ENCODE results near the gene RAET1E.
"Not testable (repeated sequence)": the region's sequence is repeated elsewhere in the genome, so short reads cannot be mapped to it uniquely, and the experiment has no call there.

Gene RAET1E

GRCh38 chr6:149940672-149940982, 42.7 kb upstream of the RAET1E start:
- H3K27me3 ChIP-seq, result peaks cover 58% of the 10 kb centered on the region
- no peak for TF ChIP-seq CTCF (IDR thresholded peaks at IDR 0.05; ENCODE audit: low read depth, low read length)

GRCh38 chr6:149939909-149940671, 42.2 kb upstream of the RAET1E start:
- Histone ChIP-seq H3K9me3 (no peaks in the 10 kb centered on the region), H3K4me3 (ENCODE audit: low read depth, low read length) (no peak overlapping the region), H3K4me1 (no peaks in the 10 kb centered on the region), H3K36me3 (no peaks in the 10 kb centered on the region), H3K27me3 (peaks cover 60% of the 10 kb centered on the region)
- no peak for TF ChIP-seq CTCF (IDR thresholded peaks at IDR 0.05; ENCODE audit: low read depth, low read length)
- no peak for DNase-seq

More at GRCh38 chr6:149940672-149940982, 42.7 kb upstream of the RAET1E start:
- Histone ChIP-seq H3K36me3 (no peaks in the 10 kb centered on the region), H3K4me1 (no peaks in the 10 kb centered on the region), H3K4me3 (ENCODE audit: low read depth, low read length) (no peak overlapping the region), H3K9me3 (no peaks in the 10 kb centered on the region)
- DNase-seq, result no peak

GRCh38 chr6:149939356-149939648, 41.4 kb upstream of the RAET1E start:
- peaks cover 60% of the 10 kb centered on the region for H3K27me3 ChIP-seq
- TF ChIP-seq CTCF (IDR thresholded peaks at IDR 0.05; ENCODE audit: low read depth, low read length), result no peak
- H3K4me3 ChIP-seq (ENCODE audit: low read depth, low read length), result no peak overlapping the region
- no peak for DNase-seq
- H3K9me3 ChIP-seq, result no peaks in the 10 kb centered on the region
- no peaks in the 10 kb centered on the region for H3K4me1 ChIP-seq
- H3K36me3 ChIP-seq, result no peaks in the 10 kb centered on the region

- Histone ChIP-seq H3K9me3 (no peaks in the 10 kb centered on the region), H3K27me3 (peaks cover 60% of the 10 kb centered on the region), H3K4me3 (ENCODE audit: low read depth, low read length) (peak overlapping the region; percentile 36), H3K4me1 (no peaks in the 10 kb centered on the region), H3K36me3 (no peaks in the 10 kb centered on the region)
- TF ChIP-seq CTCF (IDR thresholded peaks at IDR 0.05; ENCODE audit: low read depth, low read length), result no peak
- DNase-seq, result no peak
Measured at GRCh38 chr6:149938571-149939355, 40.9 kb upstream of the RAET1E start.

- not testable (repeated sequence) for DNase-seq, H3K36me3 ChIP-seq, H3K9me3 ChIP-seq, H3K4me1 ChIP-seq
- Histone ChIP-seq H3K27me3 (peaks cover 67% of the 10 kb centered on the region), H3K4me3 (ENCODE audit: low read depth, low read length) (peak overlapping the region; percentile 36)
Measured at GRCh38 chr6:149938013-149938570, 40.2 kb upstream of the RAET1E start.

- Histone ChIP-seq H3K4me3 (ENCODE audit: low read depth, low read length) (no peak overlapping the region), H3K36me3 (no peaks in the 10 kb centered on the region), H3K9me3 (no peaks in the 10 kb centered on the region), H3K4me1 (no peaks in the 10 kb centered on the region), H3K27me3 (peaks cover 73% of the 10 kb centered on the region)
- TF ChIP-seq CTCF (IDR thresholded peaks at IDR 0.05; ENCODE audit: low read depth, low read length), result no peak
- no peak for DNase-seq
Measured at GRCh38 chr6:149936743-149937142, 38.8 kb upstream of the RAET1E start.
